HG03571 (cell line): ENCODE measurements around the gene RAG2.

ENCODE experiments used
- ATAC-seq: cut with Tn5 transposase; IDR thresholded peaks from one replicate; pipeline ENCODE4 v1.9.1; 2021; ENCODE audit not compliant: unreplicated experiment

Gene RAG2

DNA sequence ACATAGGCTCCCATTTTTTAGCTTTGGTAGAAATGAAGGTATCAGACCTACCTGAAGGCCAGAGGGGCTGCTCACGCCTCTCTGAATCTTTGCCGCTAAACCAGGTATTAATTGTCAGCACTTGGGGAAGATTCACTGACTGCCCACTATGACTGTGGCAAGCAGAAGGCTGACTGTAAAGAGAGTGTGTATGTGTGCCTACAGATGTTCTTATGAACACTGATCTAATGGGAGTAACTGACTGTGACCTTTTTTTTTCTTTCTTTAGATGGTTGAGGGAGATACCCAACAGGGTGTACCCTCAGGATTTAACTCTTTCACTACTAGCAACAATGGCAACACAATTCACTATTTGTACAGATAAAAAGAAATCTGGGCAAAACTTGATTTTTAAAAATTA, at the start of gene RAG2:
Gene RAG2, minus strand, starts transcription at position 186 of the 400 bp plus-strand sequence. CDS start 4,068 bp downstream, outside the sequence.
- no peak for ATAC-seq

DNA sequence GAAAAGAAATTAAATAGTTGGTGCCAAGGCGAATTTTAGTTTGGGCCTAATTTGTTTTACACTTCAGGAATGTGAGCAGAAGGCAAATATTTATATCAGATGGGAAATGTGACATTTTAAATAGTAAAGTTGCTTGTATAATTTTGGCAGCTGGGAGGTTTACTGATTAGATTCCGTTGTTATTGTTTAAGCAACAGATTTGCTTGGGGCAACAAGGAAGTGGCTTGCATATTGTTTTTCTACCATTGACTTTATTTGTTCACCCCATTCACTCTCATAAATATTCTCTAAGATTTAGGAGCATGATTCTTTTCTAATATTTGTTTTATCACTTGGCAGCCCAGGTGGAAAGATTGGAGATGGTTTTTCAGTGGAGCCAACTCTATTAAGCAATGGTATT, 40.5 kb upstream of the RAG2 start:
- ATAC-seq, result no peak

DNA sequence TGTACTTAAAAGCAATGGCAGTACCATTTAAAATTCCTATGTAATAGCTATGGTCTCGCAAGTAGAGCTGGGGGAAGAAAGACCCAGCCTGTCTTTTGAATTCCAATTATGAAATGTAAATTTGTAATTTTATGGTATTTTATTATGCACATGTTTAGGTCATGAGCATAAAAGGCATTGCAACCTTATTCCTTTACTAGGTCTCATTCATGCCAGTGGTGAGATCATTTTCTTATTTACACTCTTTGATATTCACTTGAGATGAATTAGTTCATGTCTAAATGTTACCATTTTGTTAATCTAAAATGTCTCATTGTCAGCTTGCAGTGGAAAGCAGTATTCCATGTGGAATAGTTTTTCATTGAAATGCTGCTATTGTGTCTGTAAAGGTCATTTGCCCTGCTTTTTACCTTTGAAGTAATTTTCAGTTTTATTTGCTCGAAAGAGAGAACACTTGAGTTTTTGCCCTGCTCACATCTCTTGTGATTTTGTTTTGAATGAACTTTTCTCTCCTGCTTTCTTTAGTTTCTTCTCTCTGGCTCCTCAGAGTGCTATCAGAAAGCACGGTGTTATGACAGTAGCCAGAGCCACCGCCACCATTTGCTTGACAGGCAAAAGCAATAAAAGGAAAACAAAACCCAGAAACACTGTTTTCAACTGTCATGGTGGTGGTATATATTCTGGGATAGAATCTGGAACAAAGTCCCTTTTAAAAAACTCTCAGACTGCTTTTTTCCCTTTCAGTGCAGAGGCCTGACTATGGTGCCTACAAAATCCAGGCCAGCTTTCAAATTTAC, 37.2 kb upstream of the RAG2 start:
- ATAC-seq, result no peak

DNA sequence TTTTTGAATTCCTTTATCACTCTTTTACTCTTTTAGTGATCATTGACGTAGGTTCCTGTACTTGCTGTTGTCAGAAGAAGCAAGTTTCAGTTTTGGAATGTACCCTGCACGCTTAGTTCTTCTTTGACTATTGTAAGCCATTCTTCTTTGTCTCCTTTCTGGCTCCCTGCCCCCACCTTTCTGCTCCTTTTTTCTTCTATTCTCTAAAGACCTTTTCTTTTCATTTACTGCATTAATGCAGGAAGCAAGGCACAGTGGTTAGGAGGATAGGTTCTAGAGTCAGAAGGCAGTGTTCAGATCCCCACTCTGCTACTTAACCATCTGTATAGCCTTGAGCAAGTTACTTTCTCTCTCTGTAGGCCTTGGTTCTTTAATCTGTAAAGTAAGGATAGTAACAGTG, 33.7 kb upstream of the RAG2 start:
- ATAC-seq, result peak; percentile 88

DNA sequence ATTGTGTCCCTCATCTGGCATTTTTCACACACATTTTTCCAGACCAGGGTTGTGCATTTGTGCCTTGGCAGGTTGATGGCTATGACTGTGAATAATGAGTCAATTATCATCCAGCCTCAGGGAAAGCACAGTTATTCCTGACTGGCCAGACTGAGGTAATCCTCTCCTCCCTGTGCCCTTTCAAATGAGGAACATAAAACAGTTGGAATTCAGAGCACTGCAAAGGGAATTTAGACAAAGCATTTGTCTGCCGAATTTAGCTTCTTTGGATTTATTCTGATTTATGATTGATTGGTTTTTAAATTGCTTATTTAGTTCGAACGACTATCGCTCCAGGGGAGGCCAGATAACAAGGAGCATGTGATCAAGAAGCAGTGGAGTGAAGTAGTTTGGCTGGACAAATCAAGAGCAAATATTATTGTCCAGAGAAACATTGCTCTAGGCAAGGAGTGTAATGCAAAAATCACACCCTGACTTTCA, 30.8 kb upstream of the RAG2 start:
- no peak for ATAC-seq

DNA sequence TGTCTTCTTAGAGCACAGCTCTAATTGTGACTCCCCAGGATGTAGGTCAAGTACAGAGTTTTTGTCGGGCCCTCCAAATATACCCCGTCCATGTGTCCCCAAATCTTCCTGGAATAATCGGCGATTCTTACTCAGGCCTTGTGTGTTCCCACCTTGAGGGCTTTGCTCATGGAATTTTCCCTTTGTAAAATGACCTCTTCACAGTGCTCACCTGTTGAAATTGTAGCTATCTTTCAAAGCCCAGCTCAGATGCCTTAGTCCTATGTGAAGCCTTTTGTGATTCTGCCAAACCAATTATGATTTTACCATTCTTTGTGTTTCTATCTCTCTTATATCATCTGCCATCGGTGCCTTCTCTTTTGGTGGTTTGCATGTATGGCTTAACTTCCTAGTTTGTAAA, 30.1 kb upstream of the RAG2 start:
- ATAC-seq, result no peak

DNA sequence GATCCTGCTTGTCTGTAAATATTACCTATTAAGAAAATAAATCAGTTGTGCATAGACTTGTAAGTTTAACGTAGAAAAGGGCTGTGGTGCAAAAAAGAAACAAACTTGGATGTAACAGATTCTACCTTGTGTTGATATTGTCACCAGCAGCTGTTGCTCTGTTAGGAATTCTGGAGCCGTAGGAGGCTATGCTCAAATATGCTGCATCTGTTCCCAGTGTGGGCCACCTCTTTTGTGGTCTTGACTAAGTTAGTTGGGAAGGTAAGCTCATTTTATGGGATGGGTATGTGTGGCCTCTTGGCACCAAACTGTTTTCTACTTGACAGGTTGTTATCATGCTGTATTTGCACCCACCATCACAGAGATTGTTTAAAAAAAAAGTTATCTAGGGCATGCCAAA, 29.4 kb upstream of the RAG2 start:
- ATAC-seq, result no peak

DNA sequence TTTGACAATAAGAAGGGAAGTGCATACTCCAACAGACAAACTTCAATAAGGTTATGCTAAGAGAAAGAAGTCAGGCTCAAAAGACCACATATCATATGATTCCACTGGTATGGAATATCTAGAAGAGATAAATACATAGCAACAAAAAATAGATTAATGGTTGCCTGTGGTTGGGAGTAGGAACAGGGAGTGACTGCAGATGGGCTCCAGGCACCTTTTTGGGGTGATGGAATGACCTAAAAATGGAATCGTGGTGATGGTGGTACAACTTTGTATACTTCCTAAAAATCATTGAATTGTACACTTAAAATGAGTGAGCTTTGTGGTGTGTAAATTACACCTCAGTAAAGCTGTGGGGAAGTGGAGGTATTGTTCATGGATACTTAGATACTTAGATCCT, 29.0 kb upstream of the RAG2 start:
- ATAC-seq, result no peak

DNA sequence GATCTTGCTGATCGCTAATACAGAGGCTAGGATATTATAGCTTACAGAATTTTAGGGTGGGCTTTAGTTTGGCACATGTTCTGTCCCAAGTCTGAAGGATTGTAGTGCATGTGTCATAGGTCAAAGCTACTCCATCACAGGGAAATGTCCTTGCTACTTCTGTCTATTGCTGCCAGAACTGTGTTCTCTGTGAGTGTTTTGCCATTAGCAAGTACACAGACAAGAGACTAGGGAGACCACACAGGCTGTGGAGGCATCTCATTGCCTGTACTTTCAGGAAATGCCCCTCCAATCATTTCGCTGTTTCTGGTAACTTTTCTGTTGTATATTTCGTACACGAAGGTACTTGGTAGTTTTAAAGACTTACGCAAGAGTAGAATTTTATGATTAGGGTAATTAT, 25.5 kb upstream of the RAG2 start:
- ATAC-seq, result no peak

DNA sequence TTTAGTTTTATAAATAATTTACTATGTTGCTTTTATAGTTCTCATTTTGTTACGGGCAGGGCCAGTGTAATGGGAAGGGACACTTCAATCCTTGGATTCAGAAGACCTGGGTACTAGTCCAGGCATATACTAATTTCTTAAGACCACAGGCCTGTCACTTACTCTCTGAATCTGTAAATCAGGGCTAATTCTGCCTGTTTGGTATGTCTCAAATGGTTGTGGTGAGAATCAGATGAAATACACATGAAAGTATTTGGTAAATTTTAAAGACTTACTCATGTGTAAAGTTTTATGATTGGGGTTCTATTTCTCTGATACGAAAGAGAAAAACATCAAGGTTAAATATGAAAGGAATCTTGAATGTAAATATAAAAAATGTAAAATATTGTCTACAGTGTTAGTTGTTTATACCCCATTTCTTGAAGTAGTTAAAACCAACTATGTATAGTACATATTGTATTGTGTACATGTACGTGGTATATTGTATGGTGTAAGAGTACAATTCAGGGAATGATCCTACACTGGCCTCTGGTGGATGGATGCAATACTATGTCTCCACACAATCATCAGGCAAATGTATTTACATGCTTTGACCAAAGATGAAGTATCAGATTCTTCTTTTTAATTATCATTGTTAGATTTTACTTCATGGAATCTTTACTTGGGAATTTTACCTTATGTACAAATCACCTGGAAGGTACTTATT, 24.5 kb upstream of the RAG2 start:
- peak; percentile 68 for ATAC-seq

DNA sequence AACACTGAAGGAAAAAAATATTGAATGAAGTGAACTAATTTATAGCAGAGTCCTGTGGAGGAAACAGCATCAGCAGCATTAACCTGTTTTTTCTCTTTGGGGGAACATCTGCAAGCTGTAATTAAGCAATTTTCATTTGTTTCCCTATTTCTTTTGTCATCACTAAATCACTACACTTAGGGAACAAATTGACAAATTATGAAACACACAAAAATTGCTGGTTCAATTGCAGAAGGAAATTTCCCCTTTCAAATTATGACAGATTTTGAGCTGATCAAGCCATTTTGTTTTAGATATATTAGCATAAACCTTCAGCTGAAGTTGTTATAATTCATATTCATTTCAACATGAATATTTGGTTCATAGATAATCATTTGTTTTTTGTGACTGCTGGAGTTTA, 22.2 kb upstream of the RAG2 start:
- no peak for ATAC-seq

DNA sequence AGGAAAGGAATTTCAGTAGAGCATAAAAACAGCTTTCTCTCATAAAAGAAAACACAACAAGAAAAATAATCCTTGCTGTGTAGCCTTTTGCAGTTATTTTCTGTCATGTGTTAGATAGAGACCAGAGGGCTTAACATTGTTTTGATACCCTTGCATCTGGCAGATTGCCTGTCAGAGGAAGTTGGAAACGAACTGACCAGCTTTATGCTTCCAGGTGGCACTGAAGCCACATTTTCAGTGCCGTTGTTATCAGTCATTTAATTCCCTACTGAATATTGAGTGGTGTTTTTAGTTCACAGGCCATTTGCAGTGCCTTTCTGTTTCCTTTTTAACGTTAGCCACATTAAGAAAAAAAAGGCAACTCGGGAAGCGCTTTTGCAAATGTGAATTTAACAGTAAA, 21.5 kb upstream of the RAG2 start:
- ATAC-seq, result no peak

DNA sequence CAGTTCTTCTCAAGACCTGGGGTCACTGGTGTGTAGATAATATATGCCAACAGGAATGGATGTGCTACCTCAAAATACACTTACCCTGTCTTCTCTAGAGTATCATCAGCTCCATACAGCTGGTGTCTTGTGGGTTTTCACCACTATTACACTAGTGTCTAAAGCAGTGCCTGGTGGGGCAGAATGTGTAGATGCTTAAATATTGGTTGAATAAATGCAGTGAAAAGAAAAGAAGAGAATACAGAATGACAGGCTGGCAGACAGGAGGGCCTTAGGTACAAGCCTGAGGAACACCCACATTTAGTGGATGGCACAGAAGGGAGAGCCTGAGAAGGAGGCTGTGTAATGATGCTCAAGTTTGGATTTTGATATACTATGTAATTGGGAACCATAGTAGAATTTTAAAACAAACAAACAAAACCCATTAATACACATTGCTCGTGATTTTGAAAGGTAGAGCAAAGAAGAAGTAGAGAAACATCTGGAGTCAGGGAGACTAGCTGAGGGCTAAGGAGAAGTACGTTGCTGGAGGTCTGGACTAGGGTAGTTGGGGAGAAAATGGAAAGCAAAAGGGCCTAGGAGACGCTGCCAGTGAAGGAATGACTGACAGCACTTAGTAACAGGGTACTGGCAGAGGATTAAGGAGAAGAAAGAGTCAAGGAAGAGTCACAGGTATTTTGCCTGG, 20.5 kb upstream of the RAG2 start:
- no peak for ATAC-seq

DNA sequence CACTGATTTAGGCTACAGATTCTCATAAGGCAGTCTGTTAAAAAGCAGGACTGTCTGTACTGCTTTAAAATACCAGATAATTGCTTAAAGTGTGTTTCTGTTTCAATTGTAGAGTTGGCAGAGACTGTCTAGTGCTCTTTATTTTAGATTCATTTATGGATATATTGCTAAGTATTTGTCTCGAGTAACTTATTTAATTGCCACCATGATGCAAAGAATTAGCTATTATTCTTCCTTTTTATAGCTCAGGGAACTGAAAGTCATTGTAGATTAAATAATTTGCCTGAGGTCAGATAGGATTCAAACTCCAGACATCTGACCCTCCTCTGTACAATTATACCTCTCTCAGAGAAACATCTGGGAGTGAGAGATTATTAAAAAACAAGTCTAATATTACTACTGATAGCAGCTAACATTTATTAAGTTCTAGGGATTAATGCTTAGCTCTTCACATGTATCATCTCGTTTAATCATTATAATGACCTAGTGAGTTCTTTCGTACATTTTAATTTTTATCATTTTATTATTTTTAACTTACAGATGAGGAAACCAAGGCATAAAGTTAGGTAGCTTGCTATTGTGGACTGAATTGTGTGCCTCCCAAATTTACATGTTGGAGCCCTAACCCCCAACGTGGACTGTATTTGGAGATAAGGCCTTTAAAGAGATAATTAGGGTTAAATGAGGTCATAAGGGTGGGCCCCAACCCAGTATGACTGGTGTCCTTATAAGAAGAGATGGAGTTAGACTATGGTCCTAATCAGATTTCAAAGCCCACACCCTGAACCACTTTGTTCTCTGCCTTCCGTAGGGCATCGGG, 19.7 kb upstream of the RAG2 start:
- ATAC-seq, result no peak

DNA sequence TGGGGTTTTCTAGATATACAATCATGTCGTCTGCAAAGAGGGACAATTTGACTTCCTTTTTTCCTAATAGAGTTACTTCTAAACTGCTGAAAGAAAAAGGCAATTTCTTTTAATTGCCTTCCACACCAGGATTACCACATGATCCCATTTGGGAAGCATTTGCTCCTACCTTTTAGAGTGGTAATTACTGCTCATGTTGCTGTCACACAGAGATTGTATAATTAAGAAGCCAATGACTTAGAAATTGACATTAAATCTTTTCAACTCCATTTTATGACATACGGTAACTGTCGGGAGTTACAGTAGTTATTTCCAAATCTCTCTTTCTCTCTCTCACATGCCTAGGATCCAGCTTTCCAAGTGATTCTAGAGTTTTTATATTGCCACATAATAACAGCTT, 17.8 kb upstream of the RAG2 start:
- no peak for ATAC-seq

DNA sequence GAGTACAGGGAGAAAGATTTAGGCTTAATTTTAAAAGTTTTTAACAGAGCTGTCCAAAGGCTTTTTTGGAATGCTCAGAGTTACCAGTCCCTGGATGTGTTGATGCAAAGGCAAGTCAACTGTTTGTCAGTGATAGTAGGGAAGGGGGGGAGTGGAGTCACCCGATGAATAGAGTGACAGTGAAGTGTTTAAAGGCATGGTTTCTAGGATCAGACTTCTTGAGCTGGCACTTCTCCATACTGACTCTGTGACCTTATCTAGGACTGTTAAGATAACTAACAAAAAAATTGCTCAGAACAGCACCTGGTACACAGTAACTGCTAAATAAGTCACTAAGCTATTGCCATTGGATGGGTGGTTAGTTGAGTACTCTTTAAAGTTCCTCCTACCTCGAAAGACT, 11.3 kb upstream of the RAG2 start:
- ATAC-seq, result no peak

DNA sequence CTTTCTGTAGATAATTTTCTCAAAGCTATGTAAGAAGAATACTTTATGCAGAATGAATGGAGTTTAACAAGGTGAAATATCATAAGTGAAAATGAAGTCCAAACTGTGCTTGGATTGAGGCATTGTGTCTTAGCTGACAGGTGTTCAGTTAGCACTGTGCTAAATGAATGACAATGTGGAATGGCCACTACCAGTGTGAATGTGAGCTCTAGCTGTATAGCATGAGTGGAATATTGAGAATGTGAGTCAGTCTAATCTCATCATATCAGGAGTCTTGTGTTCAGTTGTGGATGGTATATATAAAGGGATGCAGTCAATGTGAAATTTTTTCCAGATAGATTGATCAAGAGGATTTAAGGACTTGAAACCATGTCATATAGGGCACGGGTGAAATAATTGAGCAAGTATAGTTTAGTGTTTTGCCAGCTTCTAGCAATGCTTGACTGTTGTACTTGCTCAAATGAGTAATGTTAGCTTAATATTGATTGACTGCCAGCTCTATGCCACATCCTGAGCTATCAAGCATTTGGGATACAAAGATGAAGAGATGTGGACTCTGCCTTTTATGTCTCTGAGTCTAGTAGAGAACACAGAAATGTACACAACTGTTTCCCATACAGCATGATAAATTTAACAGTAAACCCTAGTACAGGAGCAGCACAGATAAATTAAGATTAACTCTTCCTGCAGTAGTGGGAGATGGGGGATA, 10.6 kb upstream of the RAG2 start:
- ATAC-seq, result no peak

DNA sequence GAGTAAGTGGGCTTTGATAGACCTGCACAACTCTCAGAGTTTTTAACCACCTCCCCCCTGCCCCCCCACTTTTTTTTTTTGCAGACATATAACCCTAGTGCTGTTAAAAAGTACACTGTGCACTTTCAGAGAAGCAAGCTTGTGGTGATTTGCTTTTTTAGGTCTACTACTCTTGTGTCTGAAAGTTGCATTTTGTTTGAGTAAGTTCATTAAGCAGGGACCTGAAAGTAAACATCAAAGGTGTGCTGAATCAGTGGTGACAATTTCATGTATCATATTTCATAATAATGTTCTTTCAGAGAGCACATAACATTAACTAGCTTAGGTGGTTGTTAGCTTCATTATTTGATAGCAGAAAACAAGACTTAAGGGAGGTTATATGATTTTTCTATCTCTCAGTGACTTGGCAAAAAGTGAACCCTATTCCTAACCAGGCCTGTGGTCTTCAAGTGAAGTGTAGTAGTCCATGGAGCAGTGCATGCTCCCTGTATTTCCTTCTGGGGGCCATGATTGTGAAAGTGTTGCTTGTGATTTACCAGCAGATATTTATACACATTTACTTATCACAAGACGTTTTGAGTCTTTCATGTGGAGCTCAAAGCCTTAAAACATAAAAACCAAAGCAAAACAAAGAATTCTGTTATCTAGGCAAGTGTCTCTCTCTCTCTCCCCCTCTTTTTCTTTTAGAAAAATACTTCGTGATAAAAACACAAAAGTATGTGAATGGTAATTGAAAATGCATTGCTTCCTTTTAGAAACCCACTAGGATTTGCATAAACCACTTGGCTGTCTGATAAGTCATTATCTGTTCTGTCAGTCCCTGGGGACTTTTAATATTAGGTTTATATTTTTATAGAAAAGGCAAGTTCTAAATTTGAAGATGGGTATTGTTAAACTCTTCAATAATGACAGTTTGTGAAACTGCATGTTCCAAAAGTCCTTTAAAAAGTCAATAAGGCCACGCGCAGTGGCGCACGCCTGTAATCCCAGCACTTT, 7.5 kb upstream of the RAG2 start:
- ATAC-seq, result peak; percentile 78

DNA sequence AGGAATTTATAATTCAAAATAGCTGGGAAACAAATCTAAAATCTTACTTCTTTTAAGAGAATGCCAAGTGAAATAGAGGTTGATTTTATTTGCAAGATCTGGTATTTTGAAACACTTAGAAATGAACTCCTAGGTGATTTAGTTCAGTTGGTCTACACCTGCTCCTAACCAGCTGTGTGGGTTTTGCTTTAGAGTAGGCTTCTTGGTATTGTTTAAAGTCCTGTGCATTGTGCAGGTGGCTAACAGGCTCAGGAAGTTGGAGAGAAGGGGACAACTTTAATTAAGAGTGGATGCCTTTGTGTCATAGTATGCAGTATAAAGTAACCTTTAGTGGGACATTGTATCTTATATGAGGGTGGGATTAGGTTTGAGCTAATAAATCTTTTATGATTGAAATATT, 4.1 kb upstream of the RAG2 start:
- ATAC-seq, result no peak
